Hepatocyte (in vitro differentiated cells): Measurements from ENCODE around the gene RSPO4. TPM values are rescaled to one million over a fixed set of nuclear protein-coding genes. Genes with fewer than 3 reads are reported as not detected.

ENCODE experiments used
- DNase-seq: peaks from one replicate; pipeline ENCODE4 v3.0.0-alpha.2; 2016; ENCODE audit warnings: low spot score
- H2AFZ ChIP-seq: fragments of 200-600 bp; sonication (generic); 2 replicates; pipeline ENCODE4 v1.6.0; 2016; ENCODE audit warnings: antibody characterized with exemption, mild to moderate bottlenecking
- H3K27ac ChIP-seq: fragments of 200-600 bp; sonication (generic); 2 replicates; pipeline ENCODE4 v1.5.1; 2016; ENCODE audit warnings: mild to moderate bottlenecking
- H3K27me3 ChIP-seq: fragments of 200-600 bp; sonication (generic); 2 replicates; pipeline ENCODE4 v1.6.1; 2016
- H3K36me3 ChIP-seq: fragments of 200-600 bp; sonication (generic); replicated peaks from 2 replicates; pipeline ENCODE4 v1.5.1; 2016; ENCODE audit warnings: low read depth; ENCODE audit not compliant: insufficient read depth
- H3K4me1 ChIP-seq: fragments of 200-600 bp; sonication (generic); 2 replicates; pipeline ENCODE4 v1.5.1; 2016; ENCODE audit warnings: mild to moderate bottlenecking, moderate library complexity; ENCODE audit not compliant: insufficient read depth
- H3K4me2 ChIP-seq: fragments of 200-600 bp; sonication (generic); 2 replicates; pipeline ENCODE4 v1.6.0; 2016
- H3K4me3 ChIP-seq: fragments of 200-600 bp; sonication (generic); 2 replicates; pipeline ENCODE4 v1.5.1; 2016; ENCODE audit warnings: mild to moderate bottlenecking
- H3K79me2 ChIP-seq: fragments of 200-600 bp; sonication (generic); 2 replicates; pipeline ENCODE4 v1.6.0; 2017; ENCODE audit warnings: mild to moderate bottlenecking
- H3K9me2 ChIP-seq: fragments of 200-600 bp; sonication (generic); replicated peaks from 2 replicates; pipeline ENCODE4 v1.6.0; 2017; ENCODE audit warnings: mild to moderate bottlenecking; ENCODE audit not compliant: insufficient read depth
- H3K9me3 ChIP-seq: fragments of 200-600 bp; sonication (generic); 2 replicates; pipeline ENCODE4 v1.5.1; 2016; ENCODE audit warnings: low read depth, mild to moderate bottlenecking
- H4K20me1 ChIP-seq: fragments of 200-600 bp; sonication (generic); 2 replicates; pipeline ENCODE4 v1.6.0; 2016; ENCODE audit warnings: mild to moderate bottlenecking; ENCODE audit not compliant: insufficient read depth, poor library complexity, severe bottlenecking
- EZH2 ChIP-seq: fragments of 200-600 bp; sonication (generic); IDR thresholded peaks from 2 replicates; pipeline ENCODE4 v1.6.1; 2016; ENCODE audit warnings: antibody characterized with exemption, mild to moderate bottlenecking, borderline replicate concordance
- EZH2phosphoT487 ChIP-seq: fragments of 200-600 bp; sonication (generic); IDR thresholded peaks from one replicate; pipeline ENCODE4 v1.6.1; 2018; ENCODE audit warnings: antibody characterized with exemption, mild to moderate bottlenecking, low read depth, moderate library complexity; ENCODE audit not compliant: unreplicated experiment, severe bottlenecking
- WGBS: methylation state at CpG from one replicate; pipeline ENCODE4 v1.1.6; 2016; ENCODE audit warnings: low lambda C conversion rate; ENCODE audit errors: missing lambda C conversion rate; 5-methylcytosine and 5-hydroxymethylcytosine counted together
- polyA plus RNA-seq: library from polyadenylated mRNA; unstranded; fragments of >200 nt; fragmentation: Nextera tagmentation; extraction: Ambion mirVana; gene quantifications from 2 replicates; pipeline ENCODE4 v1.2.1, GENCODE V29; 2016
- total RNA-seq: library from RNA; depleted of rRNA; stranded (reverse); fragments of >200 nt; gene quantifications from 2 replicates; pipeline ENCODE4 v1.2.3, GENCODE V29; 2014
- TF ChIP-seq, protein P1 (sequence below): fragments of 200-600 bp; sonication (generic); IDR thresholded peaks from 2 replicates; pipeline ENCODE4 v1.5.1; 2016; ENCODE audit warnings: antibody characterized with exemption, mild to moderate bottlenecking; ENCODE audit not compliant: poor library complexity

Gene RSPO4
- total and polyA plus RNA-seq, 2 experiments from 2014 or later, result 0.41 to 0.57 TPM

DNA sequence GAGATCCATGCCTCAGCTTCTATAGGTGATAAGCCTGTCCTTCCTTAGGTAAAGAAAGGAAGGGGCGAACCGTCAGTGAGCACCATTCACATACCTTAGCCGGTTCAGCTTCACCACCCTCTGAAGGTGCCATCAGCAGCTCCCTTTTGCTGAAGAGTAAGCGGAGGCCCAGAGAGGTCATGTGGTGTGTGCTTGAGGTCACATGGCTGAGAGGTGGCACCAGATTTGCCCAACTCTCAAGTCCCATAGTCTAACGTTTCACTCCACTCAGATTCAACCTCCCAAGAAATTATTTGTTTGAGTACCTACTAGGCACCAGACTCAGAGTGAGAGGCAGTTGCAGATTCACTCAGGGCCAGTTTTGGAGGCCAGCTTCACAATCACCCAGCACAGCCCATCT lies 18.5 kb upstream of the RSPO4 start:
- Histone ChIP-seq H3K36me3 (no peaks in the 10 kb centered on the region), H3K9me2 (no peaks in the 10 kb centered on the region), H2AFZ (no peak overlapping the region), H4K20me1 (no peaks in the 10 kb centered on the region), H3K79me2 (no peaks in the 10 kb centered on the region), H3K4me3 (no peak overlapping the region), H3K9me3 (no peaks in the 10 kb centered on the region), H3K4me1 (no peaks in the 10 kb centered on the region), H3K27ac (no peak overlapping the region), H3K4me2 (no peak overlapping the region), H3K27me3 (no peaks in the 10 kb centered on the region)
- no peak for TF ChIP-seq EZH2
- TF ChIP-seq, protein P1, sequence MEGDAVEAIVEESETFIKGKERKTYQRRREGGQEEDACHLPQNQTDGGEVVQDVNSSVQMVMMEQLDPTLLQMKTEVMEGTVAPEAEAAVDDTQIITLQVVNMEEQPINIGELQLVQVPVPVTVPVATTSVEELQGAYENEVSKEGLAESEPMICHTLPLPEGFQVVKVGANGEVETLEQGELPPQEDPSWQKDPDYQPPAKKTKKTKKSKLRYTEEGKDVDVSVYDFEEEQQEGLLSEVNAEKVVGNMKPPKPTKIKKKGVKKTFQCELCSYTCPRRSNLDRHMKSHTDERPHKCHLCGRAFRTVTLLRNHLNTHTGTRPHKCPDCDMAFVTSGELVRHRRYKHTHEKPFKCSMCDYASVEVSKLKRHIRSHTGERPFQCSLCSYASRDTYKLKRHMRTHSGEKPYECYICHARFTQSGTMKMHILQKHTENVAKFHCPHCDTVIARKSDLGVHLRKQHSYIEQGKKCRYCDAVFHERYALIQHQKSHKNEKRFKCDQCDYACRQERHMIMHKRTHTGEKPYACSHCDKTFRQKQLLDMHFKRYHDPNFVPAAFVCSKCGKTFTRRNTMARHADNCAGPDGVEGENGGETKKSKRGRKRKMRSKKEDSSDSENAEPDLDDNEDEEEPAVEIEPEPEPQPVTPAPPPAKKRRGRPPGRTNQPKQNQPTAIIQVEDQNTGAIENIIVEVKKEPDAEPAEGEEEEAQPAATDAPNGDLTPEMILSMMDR, result no peak
- no peak for TF ChIP-seq EZH2phosphoT487
- 78% methylated on average over 5 of the region's 5 CpGs for WGBS
- no peak for DNase-seq

DNA sequence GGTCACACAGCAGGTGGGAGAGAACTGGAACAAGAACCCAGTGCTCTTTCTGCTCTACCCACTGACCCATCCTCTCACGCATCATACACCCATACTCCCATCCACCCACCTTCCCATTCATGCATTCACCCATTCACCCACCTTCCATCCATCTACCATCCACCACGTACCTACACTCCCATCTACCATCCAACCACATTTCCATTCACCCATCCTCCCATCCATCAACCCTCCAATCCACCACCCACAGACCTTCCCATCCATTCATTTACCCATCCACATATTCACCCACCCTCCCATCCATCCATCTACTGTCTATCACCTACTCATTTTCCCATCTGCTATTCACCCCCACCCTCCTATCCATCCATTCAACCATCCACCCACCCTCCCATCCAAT lies 17.2 kb upstream of the RSPO4 start:
- no peak for DNase-seq
- Histone ChIP-seq H3K9me3 (no peaks in the 10 kb centered on the region), H3K4me3 (no peak overlapping the region), H3K4me2 (no peak overlapping the region), H3K27ac (no peak overlapping the region), H4K20me1 (no peaks in the 10 kb centered on the region), H3K36me3 (no peaks in the 10 kb centered on the region), H3K27me3 (no peaks in the 10 kb centered on the region), H3K4me1 (no peaks in the 10 kb centered on the region), H3K9me2 (no peaks in the 10 kb centered on the region), H3K79me2 (no peaks in the 10 kb centered on the region), H2AFZ (no peak overlapping the region)
- WGBS, result 38% methylated on average over 2 of the region's 2 CpGs
- TF ChIP-seq, protein P1, result no peak
- TF ChIP-seq EZH2phosphoT487 (no peak), EZH2 (no peak)

DNA sequence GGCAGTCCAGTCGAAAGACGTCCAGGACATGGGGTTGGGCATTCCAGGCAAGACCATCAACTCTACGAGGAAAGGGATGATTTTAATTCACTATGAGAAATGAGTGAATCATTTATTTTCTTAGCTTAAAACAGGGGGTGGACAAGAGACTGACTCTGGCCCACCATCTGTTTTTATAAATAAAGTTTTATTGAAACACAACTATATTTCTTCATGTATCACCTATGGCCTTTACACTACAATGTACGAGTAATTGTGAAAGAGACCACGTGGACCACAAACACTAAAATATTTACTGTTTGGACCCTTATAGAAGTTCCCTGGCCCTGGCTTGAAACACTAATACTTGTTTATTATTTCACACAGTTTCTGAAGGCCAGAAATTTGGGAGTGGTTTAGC lies 15.6 kb upstream of the RSPO4 start:
- Histone ChIP-seq H3K27ac (no peak overlapping the region), H3K79me2 (no peaks in the 10 kb centered on the region), H3K9me2 (no peaks in the 10 kb centered on the region), H3K4me2 (no peak overlapping the region), H3K27me3 (no peaks in the 10 kb centered on the region), H3K36me3 (no peaks in the 10 kb centered on the region), H3K4me3 (no peak overlapping the region), H3K4me1 (no peaks in the 10 kb centered on the region), H3K9me3 (no peaks in the 10 kb centered on the region), H2AFZ (no peak overlapping the region), H4K20me1 (no peaks in the 10 kb centered on the region)
- WGBS, result 56% methylated on average over 5 of the region's 5 CpGs
- TF ChIP-seq, protein P1, result no peak
- TF ChIP-seq EZH2phosphoT487, result no peak
- no peak for TF ChIP-seq EZH2
- DNase-seq, result no peak

DNA sequence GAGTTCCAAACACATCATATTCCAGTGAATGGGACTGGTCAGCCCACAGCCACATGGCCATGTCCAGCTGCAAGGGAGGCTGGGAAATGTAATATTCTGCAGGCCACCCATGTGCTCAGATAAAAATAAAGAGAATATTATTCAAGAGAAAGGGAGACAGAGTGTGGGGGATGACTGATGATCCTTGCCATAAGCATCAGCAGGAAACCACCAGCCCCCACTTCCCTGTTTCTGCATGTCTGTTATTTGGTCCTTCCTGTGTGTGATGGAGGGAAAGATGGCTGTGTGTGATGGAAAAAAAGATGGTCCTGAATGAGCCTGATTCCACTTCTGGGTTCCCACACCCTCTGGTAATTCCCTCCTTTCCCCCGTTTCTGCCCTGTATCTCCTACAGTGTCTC lies 13.1 kb upstream of the RSPO4 start:
- no peaks in the 10 kb centered on the region for H3K9me3 ChIP-seq
- no peaks in the 10 kb centered on the region for H3K9me2 ChIP-seq
- H3K27ac ChIP-seq, result no peak overlapping the region
- no peak for DNase-seq
- no peaks in the 10 kb centered on the region for H3K27me3 ChIP-seq
- TF ChIP-seq, protein P1, result no peak
- TF ChIP-seq EZH2 (no peak), EZH2phosphoT487 (no peak)
- no peak overlapping the region for H3K4me2 ChIP-seq
- no peaks in the 10 kb centered on the region for H3K36me3 ChIP-seq
- no peak overlapping the region for H2AFZ ChIP-seq
- H3K79me2 ChIP-seq, result no peaks in the 10 kb centered on the region
- H3K4me3 ChIP-seq, result no peak overlapping the region
- 87% methylated on average over 1 of the region's 1 CpG for WGBS
- no peaks in the 10 kb centered on the region for H3K4me1 ChIP-seq
- H4K20me1 ChIP-seq, result no peaks in the 10 kb centered on the region
